ENCODE measurements around the gene ADAM10.

GRCh38 chr15:58684036-58684710, 65.3 kb downstream of the ADAM10 start:
- TF ChIP-seq POLR2A (IDR thresholded peaks at IDR 0.05; ENCODE audit: low read depth, low read length), result no peak
- TF ChIP-seq TAF1 (IDR thresholded peaks at IDR 0.05; ENCODE audit: borderline replicate concordance, low read depth, low read length), result no peak
- TF ChIP-seq POLR2AphosphoS5 (IDR thresholded peaks at IDR 0.05; ENCODE audit: low read depth, low read length), result no peak

All from GM12892 (cell line).